NCI-H1436 treated with DMSO at 0.1 percent for 48 hours (cell line): ENCODE results near the gene EPB41L2.

ENCODE experiments used
- DNase-seq: peaks from one replicate; lab custom pipeline; 2025; lab: John Stamatoyannopoulos, UW

EPB41L2 gene

DNA sequence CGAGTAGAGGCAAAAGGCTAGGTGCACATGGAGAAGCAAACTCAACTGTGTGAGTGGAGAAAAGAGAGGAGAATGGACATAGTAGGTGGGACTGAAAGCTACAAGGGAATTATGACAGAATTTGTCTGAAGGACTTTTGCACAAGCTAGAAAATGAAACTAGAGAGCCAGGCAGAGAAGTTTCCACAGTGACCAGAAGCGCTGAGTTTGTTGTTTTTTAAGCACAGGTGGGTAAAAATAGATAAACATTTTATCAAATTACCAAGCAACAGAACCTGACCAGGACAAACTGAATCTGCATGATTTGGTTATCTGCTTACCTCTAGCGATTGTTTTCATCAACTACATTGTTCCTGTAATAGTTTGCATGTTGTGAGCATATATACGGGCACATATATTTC lies 197.3 kb downstream of the EPB41L2 start:
- no peak for DNase-seq

DNA sequence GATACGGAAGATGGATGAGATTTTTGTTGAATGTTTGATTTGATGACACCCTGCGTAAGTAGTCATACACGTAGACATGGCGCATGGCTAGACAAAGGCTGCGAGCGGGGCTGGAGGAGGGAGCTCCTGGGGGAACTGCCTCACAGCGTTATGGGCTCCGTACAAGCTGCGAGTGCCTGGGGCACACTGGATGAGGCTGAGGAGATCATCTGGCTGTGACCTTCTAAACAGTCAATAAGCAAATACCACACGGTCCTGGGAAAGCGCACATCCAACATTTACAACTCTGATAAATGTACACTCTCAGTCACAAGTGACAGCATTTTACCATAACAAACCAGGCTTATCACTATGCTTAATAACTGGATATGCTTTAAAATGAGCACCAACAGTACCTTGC lies 198.7 kb downstream of the EPB41L2 start:
- no peak for DNase-seq

DNA sequence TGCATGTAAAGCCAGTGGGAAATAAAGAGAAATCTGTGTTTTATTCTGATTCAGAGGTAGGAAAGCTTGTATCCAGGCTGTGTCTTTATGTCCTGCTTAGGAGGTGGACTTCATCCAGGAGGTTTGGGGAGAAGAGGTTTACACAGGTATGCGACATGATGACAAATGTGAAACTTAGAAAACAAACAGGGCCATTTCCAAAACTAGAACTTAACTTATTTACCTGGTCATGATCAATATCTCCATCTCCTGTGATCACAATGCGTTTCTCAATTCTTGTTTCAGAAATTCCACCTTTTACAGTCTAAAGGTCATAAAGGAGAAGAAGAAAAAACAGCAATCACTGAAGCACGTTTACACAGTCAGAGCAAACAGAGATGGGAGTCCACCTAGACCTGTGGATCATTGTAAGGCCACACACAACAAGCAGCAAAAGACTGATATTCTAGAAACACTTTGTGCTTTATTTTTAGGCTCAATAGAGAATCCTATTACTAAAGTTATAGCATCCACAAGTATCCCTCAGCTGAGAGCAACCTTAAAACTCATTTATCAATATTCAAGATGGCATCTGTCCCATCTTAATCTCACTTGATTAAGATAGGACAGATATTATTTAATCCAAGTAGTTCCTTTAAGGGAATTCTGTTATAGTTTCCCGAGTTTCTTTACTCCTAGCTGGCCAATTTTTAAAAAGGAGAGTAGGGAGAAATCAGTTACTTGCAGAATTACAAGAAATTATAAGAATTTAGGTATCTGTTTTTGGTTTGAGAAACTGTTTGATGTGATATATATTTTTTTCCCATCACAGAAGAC lies 199.4 kb downstream of the EPB41L2 start:
- DNase-seq, result no peak

DNA sequence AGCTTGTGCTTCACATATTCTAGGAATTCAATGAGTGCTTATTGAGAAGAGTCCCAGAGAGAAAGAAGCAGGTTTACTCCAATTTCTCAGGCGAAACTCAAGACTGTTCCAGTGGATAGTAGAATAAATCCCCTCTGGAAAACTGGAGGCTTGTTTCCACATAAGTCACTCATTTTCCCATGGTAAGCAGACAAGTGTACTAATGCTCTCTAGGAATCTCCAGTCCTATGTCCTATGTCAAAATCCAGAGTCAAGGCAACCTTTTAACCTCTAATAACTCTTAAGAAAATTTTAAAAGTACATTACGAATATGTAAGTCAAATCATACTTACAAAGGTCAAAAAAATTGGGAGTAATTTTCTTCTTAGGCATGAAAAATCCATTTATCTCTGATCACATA lies 200.7 kb downstream of the EPB41L2 start:
- no peak for DNase-seq

DNA sequence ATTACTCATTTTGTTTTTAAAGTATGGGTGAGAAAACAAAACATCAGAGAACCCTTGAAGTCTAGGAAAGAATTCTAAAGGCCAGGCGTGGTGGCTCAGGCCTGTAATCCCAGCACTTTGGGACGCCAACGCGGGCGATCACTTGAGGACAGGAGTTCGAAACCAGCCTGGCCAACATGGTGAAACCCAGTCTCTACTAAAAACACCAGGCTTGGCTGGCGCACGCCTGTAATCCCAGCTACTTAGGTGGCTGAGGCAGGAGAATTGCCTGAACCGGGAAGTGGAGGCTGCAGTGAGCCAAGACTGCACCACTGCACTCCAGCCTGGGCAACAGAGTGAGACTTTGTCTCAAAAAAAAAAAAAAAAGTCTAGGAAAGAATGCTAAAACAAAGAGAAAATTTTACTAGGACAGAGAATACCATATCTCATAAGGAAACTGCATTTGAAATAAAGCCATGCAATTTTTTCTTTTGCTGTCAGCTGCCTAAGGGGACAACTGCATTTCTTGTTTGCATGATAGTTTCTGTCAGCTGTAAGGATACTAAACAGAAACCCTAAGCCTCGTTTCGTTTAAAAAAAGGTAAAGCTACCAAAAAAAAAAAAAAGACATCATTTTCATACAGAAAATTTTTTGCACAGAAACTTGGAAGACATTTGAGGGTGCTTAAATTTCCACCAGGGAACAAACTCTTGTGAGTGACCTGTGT lies 203.7 kb downstream of the EPB41L2 start:
- no peak for DNase-seq

DNA sequence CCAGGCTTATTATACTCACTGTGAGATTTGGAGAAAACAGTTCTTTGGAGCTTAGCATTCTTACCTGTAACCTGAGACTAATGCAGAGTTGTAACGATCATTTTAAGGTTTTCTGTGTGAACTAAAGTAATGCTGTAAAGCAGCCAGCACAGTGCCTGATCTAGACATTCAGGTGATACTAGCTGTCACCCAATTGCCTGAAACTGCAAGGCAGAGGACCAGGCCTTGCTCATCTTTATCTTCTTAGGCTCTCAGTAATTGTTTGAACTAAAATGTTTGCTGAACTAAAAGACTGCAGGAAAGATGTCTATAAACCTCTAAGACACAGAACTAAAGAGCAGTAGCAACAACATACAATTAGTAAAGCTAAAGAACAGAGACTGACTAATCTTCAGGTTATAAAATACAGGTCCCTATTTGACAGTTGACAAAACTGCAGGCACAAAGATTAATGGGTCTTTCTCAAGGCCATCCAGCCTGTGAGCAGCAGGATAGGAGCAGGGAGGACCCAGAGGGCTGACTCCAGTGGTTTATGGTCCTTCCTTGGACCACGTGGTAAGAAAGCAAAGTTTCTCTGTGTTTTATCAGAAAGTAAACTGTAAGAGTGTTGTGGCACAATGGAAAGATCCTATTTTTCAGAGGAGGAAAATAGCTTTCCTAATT lies 204.4 kb downstream of the EPB41L2 start:
- DNase-seq, result no peak

DNA sequence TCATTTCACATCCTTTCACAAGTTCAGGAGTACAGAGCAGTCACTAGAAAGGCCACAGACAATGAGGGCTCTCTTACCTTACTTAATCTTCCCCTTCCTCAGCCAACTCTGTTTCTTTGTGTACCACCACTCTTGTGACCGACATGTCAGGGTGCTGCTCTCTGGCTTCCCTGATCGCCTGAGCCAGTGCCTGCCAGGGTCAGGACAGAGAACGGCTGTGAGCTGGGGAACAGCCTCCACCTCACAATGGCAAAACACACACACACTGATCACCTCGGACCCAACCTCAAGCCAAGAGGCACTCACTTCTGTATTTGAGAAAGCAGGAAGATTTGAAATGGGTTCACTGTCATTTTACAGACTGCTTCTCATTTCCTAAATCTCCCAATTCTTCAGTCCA lies 205.0 kb downstream of the EPB41L2 start:
- no peak for DNase-seq

DNA sequence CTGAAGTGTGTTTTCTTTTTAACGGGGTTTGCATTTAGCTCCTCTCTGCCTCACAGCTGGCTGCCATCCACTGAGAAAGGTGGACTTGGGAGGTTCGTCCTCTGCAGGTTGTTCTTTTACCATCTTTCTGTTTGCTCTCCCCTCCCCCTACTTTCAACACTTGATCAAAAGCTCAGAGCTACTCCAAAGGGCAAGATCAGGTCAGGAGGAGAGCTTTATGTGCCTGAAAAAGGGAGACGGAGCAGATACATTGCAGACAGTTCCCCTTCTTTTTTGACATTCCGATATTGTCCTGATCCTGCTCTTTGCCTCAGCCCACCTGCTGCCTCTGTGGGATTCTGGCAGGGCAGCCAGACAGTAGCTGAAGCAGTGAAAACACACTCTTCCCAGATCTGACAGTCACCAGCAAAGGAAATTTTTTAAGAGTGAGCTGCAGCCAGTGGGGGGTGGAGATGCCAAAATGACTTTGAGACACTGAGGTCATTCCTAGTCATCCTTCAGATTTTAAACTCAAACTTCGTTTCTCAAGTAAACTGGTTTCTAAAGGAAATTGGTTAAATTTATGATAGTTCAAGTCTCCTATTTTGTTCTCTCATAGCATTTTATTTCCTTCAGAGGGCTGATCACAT lies 209.4 kb downstream of the EPB41L2 start:
- DNase-seq, result no peak

DNA sequence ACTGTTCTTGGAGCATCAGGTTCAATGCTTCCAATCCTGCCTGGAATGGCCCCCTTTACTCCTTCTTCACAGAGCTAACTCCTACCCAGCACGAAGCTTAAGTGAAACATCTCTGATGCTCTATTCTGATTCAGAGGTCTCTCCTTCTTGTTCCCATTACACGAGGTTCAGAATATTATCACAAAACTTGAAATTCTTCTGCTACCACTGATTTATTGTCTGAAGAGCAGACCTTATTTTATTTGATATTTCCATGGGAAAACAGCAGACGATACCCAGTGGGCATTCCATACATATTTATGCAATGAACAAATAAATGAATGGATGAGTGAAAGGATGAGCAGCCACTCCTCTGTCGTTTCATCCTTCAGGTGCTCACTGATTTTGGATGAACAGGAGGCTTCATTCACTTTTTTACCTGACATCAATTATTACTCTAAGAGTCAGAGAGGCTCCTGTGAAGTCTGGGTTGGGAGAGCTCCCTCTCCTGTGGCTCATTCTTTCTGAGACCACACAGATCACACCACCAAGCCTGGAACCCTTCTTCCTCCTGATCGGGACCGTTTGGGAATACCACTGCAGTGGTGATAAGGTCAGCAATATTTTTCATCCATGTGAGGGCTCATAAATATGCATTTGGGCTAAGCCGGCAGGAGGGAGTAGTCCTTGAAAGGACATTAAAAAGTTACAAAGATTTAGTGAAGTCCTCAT lies 210.0 kb downstream of the EPB41L2 start:
- DNase-seq, result no peak

DNA sequence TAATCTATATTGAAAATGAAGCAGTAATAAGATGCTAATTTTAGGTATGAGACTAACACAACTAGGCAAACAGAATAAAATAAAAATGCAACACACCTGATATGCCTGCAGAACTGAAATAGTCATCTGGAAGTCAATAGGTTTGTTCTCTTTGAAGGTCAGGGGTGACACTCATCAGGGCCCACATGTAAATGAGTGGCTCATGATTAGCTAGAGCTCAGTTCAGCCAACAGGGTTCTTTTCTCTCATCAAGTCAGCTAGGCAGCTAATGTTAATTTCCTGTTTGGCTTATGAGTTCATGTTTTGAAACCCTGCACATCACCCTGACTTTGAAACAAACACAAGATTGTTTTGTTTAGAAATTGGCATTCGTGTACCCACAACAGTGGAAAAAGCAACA lies 212.0 kb downstream of the EPB41L2 start:
- no peak for DNase-seq

DNA sequence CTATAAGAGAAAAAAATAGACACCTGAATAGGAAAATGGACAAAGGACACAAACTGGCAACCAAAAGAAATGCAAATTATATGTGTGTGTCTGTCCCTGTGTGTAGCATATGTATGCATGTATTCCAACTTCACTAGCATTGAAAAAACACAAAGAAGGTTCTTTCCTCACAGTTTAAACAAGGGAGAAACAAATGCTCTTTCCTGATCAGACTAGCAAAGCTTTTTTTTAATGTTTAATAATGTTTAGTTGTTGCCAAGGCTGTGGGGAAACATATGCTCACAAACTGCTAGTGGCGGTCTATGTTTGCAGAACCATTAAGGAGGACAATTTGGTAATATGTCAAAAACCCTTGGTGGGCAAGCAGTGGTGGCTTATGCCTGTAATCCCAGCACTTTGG lies 213.5 kb downstream of the EPB41L2 start:
- DNase-seq, result no peak

DNA sequence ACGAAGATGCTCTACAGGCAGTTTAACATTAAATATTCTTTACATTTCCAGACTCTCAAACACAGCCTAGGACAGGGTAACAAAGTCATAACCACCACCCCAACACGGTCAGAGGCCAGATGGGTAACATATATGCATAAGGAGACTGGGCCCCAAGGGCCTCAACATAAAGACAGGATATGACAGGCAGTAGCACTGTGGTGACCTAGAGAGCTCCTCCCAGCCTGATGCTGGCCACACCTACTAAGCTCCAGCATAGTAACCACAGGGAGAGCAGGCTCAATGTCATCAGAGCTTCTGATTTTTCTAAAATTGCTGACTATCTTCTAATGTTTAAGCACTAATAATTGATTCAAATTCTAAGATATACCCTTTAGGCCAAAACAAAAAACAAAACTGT lies 214.1 kb downstream of the EPB41L2 start:
- no peak for DNase-seq

DNA sequence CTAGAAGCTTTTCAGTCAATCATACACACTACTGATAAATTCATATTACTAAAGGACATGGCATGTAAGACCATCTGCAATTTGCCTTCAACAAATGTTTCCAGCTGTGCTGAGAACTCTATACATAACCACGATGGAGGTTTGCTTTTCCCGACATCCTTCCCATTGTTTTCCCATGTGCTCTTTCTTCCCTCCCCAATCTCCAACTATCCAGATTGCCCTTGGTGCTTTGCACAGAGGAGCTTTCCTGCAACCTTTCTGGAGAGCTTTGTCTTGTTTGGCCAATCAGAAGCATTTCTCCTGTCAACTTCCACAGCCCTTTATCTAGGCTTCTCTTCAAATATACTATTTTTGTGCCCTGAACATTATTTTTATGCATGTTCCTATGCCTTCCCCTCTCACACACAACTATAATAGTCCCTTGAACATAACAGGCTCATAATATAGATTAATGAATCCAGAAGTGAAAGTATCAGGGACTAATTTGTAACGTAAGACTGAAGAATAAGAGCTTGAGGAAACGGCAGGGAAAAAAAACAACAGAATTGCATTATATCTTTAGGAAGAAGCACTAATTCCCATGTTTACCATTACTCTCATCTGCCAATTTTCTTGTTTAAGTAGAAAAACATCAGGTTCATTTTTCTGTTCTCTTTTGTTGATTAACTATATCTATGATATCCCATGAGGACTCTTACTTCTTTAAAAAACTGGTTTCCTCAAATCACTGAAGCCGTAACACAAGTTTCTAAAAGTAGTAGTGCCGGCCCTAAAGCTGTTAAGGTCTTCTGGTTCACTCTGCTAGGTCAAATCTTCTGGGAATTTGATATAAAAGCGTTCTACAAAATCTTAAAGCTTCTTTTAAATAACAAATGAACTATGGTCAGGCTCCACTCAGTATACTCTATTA lies 215.8 kb downstream of the EPB41L2 start:
- DNase-seq, result no peak

DNA sequence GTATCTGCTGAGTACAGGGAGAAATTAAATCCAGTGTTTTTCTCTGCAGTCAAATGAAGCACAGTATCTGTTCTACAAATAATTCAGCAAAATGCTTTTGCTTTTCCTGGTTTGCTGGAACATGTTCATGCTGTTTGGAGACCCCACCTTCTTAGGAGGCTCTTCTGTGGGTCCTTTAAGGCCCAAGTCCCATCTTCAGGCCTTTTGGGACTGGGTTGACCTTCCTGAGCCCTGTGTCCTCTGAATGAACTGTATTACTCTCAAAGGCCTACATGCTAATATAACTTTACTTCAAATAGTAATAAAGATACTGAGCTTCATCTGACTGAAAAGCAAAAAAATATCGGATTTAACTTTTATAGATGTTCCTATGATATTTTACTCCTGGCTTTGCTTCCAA lies 216.5 kb downstream of the EPB41L2 start:
- DNase-seq, result no peak

DNA sequence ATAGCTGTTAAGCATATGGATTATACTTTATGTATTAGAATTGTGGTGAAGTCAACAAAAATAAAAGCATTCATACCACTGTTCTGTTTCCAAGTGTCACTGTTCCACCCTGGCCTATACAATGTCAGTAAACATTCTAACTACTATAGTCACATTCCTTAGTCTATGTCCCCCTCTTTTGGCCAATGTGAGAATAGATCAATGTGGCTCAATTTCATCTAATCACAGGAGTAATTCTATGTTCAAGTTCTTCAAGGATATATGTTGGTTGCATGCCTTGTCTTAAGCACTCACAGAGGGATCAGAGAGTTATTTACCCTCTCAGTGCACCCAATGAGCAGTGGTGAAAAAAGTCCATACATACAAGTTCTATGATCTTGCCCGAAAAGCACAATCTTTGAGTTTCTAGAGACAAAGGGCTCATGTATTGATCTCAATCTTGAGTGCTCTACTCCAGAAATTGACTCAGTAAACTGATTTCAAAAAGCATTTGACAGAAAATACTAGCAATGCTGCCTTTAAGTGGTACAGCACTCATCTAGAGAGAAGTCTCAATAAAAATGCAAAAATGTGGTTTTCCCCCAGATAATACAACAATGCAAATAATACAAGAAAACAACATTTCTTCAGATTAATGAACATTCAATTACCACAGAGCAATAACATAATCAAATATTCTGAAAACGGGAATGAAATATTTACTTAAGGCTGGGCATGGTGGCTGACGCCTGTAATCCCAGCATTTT lies 219.3 kb downstream of the EPB41L2 start:
- no peak for DNase-seq

DNA sequence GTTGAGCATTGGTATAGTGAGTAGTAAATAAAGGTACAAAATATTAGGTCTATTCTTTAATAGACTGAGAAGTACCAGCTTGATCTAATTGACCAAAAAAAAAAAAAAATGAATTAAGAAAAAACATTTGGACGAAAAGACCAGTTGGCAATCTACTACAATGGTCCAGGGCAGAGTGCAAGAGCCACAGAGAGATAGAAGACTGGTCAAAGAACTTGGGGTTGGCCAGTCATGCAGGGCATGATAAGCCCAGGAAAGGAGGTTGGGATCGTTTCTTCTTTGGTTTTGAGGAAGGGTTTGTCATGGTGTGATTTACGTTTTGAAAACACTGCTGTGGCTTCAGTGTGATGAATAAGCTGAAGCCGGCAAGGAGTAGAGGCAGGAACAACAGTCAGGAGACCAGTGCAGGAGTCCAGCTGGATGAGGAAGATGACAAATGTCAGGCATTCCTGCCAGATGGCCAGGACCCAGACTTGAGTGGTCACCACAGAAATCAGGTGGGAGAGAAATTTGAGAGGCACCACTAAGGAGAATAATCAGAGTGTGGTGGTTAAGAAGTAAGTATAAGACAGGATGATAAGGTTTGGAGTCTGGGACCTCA lies 221.8 kb downstream of the EPB41L2 start:
- no peak for DNase-seq

DNA sequence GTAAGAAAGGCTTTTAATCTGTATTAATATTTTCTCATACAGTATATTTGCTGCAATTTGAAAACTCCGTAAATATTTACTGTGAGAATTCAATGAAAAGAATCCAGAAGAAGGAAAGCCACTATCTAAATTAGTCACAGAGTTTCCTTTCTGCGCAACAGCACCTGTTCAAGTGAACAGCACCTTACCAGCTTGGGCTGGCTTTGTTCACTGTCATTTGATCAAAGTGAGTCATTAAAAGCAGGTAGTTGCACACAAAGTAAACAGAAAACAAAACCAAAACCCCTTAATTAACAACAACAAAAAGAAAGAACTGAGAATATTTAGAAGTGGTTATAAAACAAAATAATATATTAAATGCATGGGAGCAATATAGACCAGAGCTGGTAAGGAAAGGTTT lies 223.0 kb downstream of the EPB41L2 start:
- no peak for DNase-seq

DNA sequence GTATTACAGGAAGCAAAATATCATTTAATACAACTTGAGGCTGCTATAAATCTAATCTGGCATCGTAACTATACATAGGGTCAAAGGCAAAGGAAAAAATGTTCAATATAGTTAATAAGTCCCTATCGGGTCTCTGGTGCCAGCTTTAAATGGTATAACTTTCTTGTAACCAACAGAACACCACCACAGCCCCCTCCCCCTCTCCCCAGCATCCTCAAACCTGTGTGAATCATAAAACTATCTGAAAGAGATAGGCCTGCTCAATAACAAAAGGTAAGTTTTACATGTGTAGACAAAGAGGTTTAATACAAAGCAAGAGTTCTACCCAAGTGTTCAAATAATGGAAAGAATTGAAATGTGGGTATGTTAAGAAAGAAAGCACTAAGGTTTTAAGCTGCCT lies 223.7 kb downstream of the EPB41L2 start:
- no peak for DNase-seq

DNA sequence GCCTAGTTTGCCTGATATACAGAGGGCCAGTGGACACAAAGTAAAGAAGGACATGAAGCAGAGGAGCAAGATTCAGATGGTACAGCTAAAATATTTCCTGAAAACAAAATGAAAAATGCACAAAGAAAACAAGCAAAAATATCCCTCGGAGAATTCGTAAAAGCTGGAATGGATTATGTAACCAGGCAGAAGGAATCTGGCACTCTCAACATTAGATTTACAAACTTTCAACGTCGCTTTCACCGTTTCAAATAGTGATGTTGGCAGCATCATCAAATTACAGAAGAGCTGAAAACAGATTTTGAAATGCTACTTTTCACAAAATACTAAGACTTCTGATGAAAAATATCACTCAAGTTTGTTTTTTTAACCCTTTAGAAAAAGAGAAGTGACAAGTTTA lies 224.1 kb downstream of the EPB41L2 start:
- DNase-seq, result no peak
